Fibroblast of lung (primary cell): ENCODE measurements around the gene KCNH1. TPM values are rescaled to one million over a fixed set of nuclear protein-coding genes. Genes with fewer than 3 reads are reported as not detected.

Experiments
- DNase-seq, 2 donors: peaks; one replicate each; pipeline versions ENCODE4 v3.0.0 to v3.0.0-alpha.2; 2010; ENCODE audit warnings: low read depth in 2 of 2
- H2AFZ ChIP-seq: 2 replicates; pipeline ENCODE4 v1.5.1; 2012; ENCODE audit warnings: low read length, control low read depth, inconsistent platforms
- H3K27ac ChIP-seq: 2 replicates; pipeline ENCODE4 v1.5.1; 2011; ENCODE audit warnings: low read length, control low read depth; ENCODE audit not compliant: insufficient read depth
- H3K27me3 ChIP-seq: 2 replicates; pipeline ENCODE4 v1.5.1; 2011; ENCODE audit warnings: mild to moderate bottlenecking, low read length; ENCODE audit not compliant: control insufficient read depth, insufficient read depth
- H3K36me3 ChIP-seq: 2 replicates; pipeline ENCODE4 v1.5.1; 2011; ENCODE audit warnings: low read length; ENCODE audit not compliant: control insufficient read depth, insufficient read depth
- H3K4me1 ChIP-seq: 2 replicates; pipeline ENCODE4 v1.5.1; 2011; ENCODE audit warnings: low read length; ENCODE audit not compliant: control insufficient read depth, insufficient read depth; ENCODE audit errors: extremely low read depth
- H3K4me2 ChIP-seq: 2 replicates; pipeline ENCODE4 v1.5.1; 2011; ENCODE audit warnings: low read length, control low read depth; ENCODE audit not compliant: insufficient read depth; ENCODE audit errors: extremely low read depth
- H3K4me3 ChIP-seq, 4 experiments: fragments of 200-600 bp in 1 of 4; sonication (generic) in 1 of 4; replicated peaks in 1 of 4; 2 replicates each; pipeline ENCODE4 v1.5.1; 2011 to 2016; ENCODE audit warnings: low read length in 4 of 4, low read depth in 3 of 4, mild to moderate bottlenecking in 3 of 4, control low read depth in 2 of 4, inconsistent platforms in 1 of 4, mixed read lengths in 1 of 4; ENCODE audit not compliant: insufficient read depth in 1 of 4; ENCODE audit errors: control extremely low read depth in 1 of 4
- H3K79me2 ChIP-seq: 2 replicates; pipeline ENCODE4 v1.5.1; 2012; ENCODE audit warnings: mild to moderate bottlenecking, low read length, inconsistent platforms; ENCODE audit not compliant: control insufficient read depth, insufficient read depth
- H3K9ac ChIP-seq: 2 replicates; pipeline ENCODE4 v1.5.1; 2011; ENCODE audit warnings: mild to moderate bottlenecking, low read length, control low read depth; ENCODE audit not compliant: insufficient read depth
- H3K9me3 ChIP-seq: 2 replicates; pipeline ENCODE4 v1.5.1; 2012; ENCODE audit warnings: low read depth, low read length; ENCODE audit not compliant: control insufficient read depth, insufficient read depth
- H4K20me1 ChIP-seq: 2 replicates; pipeline ENCODE4 v1.5.1; 2011; ENCODE audit warnings: low read length; ENCODE audit not compliant: control insufficient read depth, insufficient read depth; ENCODE audit errors: extremely low read depth
- CTCF ChIP-seq, 2 donors: IDR thresholded peaks in 1 of 2; conservative IDR thresholded peaks in 1 of 2; 1 replicate in 1 of 2; 2 replicates in 1 of 2; pipeline ENCODE4 v1.5.1; 2011 to 2012; ENCODE audit warnings: low read length in 2 of 2, control low read depth in 1 of 2, inconsistent platforms in 1 of 2, low read depth in 1 of 2, mild to moderate bottlenecking in 1 of 2
- EZH2 ChIP-seq: IDR thresholded peaks from 2 replicates; pipeline ENCODE4 v1.5.1; 2012; ENCODE audit warnings: low read length, control low read depth, mild to moderate bottlenecking; ENCODE audit errors: missing control alignments
- polyA plus RNA-seq, 2 donors: library from polyadenylated mRNA; depleted of rRNA in 1 of 2; stranded (reverse) in 1 of 2; unstranded in 1 of 2; fragments of >200 nt; gene quantifications; 2 replicates each; pipeline ENCODE4 v1.2.1, GENCODE V29; 2011 to 2012; ENCODE audit warnings: missing spikeins in 1 of 2
- total RNA-seq: library from RNA; depleted of rRNA; stranded (reverse); fragments of >200 nt; gene quantifications from 2 replicates; pipeline ENCODE4 v1.2.1, GENCODE V29; 2014

KCNH1 gene
- total and polyA plus RNA-seq, 2 donors (not counting 1 experiment from before 2014, with no cell fraction given): 0.17 to 1.5 TPM

GRCh38 chr1:210978974-210979354, 155.0 kb downstream of the KCNH1 start:
- Histone ChIP-seq H3K4me2 (no peak overlapping the region), H3K79me2 (no peaks in the 10 kb centered on the region), H3K4me1 (no peaks in the 10 kb centered on the region), H4K20me1 (no peaks in the 10 kb centered on the region), H3K9ac (no peak overlapping the region), H3K27ac (no peak overlapping the region), H2AFZ (no peak overlapping the region), H3K9me3 (no peaks in the 10 kb centered on the region), H3K36me3 (no peaks in the 10 kb centered on the region), H3K27me3 (no peaks in the 10 kb centered on the region), H3K4me3 (no peak overlapping the region)
- no peak for DNase-seq
- TF ChIP-seq CTCF (conservative IDR thresholded peaks at IDR 0.05 in 1 of 2, IDR thresholded peaks at IDR 0.05 in 1 of 2; ENCODE audit: low read depth in 1 of 2, low read length in 2 of 2): no peak
- no peak for TF ChIP-seq EZH2

DNA sequence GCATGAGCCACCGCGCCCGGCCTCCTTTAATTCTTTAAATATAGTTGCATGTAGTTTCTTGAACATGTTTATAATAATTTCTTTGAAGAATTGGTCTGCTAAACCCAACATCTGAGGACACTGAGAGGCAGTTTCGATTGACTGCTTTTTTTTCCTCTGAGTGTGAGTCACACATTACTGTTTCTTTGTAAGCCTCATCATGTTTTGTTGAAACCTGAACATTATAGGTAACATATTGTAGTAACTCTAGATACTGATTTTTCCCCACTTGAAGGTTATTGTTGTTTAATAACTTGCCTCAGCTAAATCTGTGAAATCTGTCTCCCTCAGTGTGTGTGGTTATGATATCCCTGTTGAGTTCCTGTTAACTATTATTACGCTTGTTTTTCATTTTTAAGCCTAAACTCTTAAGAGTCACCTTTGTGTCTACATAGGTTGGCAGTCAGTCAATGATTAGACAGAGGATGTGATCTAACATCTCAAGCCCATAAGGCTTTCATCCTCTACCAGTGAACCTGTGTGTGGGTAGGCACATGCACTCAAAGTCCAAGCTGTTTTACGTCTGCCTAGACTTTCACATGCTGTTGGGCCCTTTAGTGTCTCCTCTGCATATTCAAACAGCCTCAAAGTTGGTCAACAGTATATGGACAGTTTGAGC, 155.5 kb downstream of the KCNH1 start:
- Histone ChIP-seq H3K36me3 (no peaks in the 10 kb centered on the region), H4K20me1 (no peaks in the 10 kb centered on the region), H3K4me2 (no peak overlapping the region), H2AFZ (no peak overlapping the region), H3K27ac (no peak overlapping the region), H3K4me1 (no peaks in the 10 kb centered on the region), H3K9ac (no peak overlapping the region), H3K9me3 (no peaks in the 10 kb centered on the region), H3K4me3 (no peak overlapping the region), H3K27me3 (no peaks in the 10 kb centered on the region), H3K79me2 (no peaks in the 10 kb centered on the region)
- TF ChIP-seq EZH2 (no peak), CTCF (conservative IDR thresholded peaks at IDR 0.05 in 1 of 2, IDR thresholded peaks at IDR 0.05 in 1 of 2; ENCODE audit: low read depth in 1 of 2, low read length in 2 of 2) (no peak)
- DNase-seq: no peak

DNA sequence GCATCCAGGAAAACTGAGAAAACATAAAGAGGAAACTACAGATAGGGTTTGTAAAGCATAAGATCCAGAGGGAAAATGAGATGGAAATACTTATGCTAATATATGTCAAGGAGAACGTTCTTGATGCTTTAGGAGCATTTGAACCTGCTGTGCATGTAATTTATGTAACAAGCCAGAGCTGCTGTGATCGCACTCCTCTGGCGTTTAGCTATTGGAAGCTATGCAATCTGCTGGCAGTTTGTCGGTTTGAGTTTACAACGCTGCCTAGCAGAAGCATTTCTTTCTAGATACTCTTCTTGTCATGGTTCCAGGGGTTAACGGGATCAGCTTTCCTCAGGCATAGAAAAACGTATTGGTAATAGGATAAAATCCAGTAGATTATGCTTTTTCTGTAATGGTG, 182.7 kb downstream of the KCNH1 start:
- no peak overlapping the region for H3K4me2 ChIP-seq
- H3K4me1 ChIP-seq: no peaks in the 10 kb centered on the region
- H3K27me3 ChIP-seq: no peaks in the 10 kb centered on the region
- DNase-seq: no peak
- no peaks in the 10 kb centered on the region for H3K9me3 ChIP-seq
- no peaks in the 10 kb centered on the region for H3K79me2 ChIP-seq
- H2AFZ ChIP-seq: no peak overlapping the region
- H3K9ac ChIP-seq: no peak overlapping the region
- H4K20me1 ChIP-seq: no peaks in the 10 kb centered on the region
- no peak overlapping the region for H3K27ac ChIP-seq
- no peak for TF ChIP-seq CTCF (conservative IDR thresholded peaks at IDR 0.05 in 1 of 2, IDR thresholded peaks at IDR 0.05 in 1 of 2; ENCODE audit: low read depth in 1 of 2, low read length in 2 of 2)
- TF ChIP-seq EZH2: no peak
- H3K36me3 ChIP-seq: no peaks in the 10 kb centered on the region
- H3K4me3 ChIP-seq: no peak overlapping the region
